Gastrocnemius medialis (tissue), 4 donors: ENCODE measurements around the gene KCNIP4.

Experiments
- POLR2A ChIP-seq, 2 donors: fragments of 450-650 bp; IDR thresholded peaks; one replicate each; pipeline ENCODE4 v1.6.1; 2017; ENCODE audit warnings: antibody characterized with exemption in 2 of 2, mild to moderate bottlenecking in 2 of 2, moderate library complexity in 2 of 2
- TF ChIP-seq, protein P1 (sequence below), 5 experiments: fragments of 450-650 bp in 3 of 5; fragments of 200-600 bp in 2 of 5; sonication (generic) in 2 of 5; IDR thresholded peaks in 4 of 5; conservative IDR thresholded peaks in 1 of 5; 1 replicate in 4 of 5; 2 replicates in 1 of 5; pipeline ENCODE4 v1.5.1; 2016 to 2019; ENCODE audit warnings: antibody characterized with exemption in 5 of 5, mild to moderate bottlenecking in 3 of 5, moderate library complexity in 3 of 5

DNA sequence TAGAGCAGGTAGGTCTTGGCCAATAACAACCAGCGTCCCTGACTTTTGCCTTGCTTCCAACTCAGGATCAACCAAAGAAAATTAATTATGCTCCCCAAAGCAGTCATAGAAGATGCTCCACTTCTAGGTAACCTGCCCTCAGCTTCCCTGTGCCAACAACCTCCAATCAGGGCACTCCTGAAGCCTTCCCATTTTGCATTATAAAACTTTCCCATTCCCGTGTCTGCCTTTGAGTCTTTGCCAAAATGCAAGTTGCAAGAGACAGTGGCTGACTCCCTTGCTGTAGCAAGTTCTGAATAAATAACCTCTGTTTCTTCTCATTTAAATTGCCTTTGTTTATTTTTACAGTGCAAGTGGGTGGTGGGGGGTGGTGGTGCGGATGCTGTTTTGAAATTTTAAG is 830.3 kb downstream of the KCNIP4 start:
- no peak for TF ChIP-seq POLR2A (IDR thresholded peaks at IDR 0.05)
- TF ChIP-seq, protein P1, sequence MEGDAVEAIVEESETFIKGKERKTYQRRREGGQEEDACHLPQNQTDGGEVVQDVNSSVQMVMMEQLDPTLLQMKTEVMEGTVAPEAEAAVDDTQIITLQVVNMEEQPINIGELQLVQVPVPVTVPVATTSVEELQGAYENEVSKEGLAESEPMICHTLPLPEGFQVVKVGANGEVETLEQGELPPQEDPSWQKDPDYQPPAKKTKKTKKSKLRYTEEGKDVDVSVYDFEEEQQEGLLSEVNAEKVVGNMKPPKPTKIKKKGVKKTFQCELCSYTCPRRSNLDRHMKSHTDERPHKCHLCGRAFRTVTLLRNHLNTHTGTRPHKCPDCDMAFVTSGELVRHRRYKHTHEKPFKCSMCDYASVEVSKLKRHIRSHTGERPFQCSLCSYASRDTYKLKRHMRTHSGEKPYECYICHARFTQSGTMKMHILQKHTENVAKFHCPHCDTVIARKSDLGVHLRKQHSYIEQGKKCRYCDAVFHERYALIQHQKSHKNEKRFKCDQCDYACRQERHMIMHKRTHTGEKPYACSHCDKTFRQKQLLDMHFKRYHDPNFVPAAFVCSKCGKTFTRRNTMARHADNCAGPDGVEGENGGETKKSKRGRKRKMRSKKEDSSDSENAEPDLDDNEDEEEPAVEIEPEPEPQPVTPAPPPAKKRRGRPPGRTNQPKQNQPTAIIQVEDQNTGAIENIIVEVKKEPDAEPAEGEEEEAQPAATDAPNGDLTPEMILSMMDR (IDR thresholded peaks at IDR 0.05 in 4 of 5, conservative IDR thresholded peaks at IDR 0.05 in 1 of 5) = no peak
